ENCODE data around the gene MPP4.

GRCh38 chr2:201649442-201649841 lies 49.0 kb downstream of the MPP4 start:
- no peak for TF ChIP-seq EZH2 (IDR thresholded peaks at IDR 0.05; ENCODE audit: low read length, missing control alignments)
- no peak for TF ChIP-seq CTCF (conservative IDR thresholded peaks at IDR 0.05 in 1 of 2, IDR thresholded peaks at IDR 0.05 in 1 of 2; ENCODE audit: low read depth in 1 of 2, low read length in 2 of 2)

All from fibroblast of lung (primary cell).